ENCODE measurements around the gene ARPC1B. TPM values are rescaled to one million over a fixed set of nuclear protein-coding genes. Genes with fewer than 3 reads are reported as not detected.

Gene ARPC1B
- total RNA-seq, 2 donors from 2014 or later = 60.0 to 131 TPM

DNA sequence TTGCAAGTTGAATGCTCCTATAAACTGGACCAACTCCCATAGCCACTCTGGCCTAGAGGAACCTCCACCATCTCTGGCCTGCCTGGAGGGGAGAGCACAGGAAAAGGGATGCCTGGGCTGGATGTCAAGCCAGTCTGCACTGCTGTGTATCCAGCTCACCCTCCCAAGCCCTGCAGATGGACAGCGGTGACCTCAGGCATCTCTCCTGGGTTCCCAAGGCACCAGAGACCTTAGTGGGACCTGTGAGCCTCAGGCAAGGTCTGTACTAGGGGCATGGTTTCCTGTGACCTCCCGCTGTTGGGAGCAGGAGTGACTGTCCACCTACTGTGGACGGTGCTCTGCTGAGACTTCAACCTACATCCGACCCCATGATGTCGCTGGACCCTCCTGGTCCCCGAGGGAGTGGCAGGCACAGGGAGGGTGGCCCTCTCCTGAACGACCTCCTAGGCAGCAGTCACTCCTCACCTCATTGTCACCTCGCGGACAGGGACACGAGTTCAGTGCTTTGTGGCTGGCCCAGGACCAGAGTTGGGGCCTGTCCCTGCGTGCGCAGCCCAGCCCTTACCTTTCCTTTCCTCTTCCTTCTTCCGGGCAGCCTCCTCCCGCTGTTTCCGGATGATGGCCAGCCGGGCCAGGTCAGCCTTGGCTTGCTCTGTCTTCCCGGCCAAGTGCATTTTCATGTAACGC lies 22.9 kb downstream of the ARPC1B start:
- Histone ChIP-seq H3K4me1 (peaks cover 12% of the 10 kb centered on the region), H3K27me3 (no peaks in the 10 kb centered on the region), H3K36me3 (replicated peaks in 1 of 2; ENCODE audit: insufficient read depth in 1 of 2, low read depth in 2 of 2) (peaks cover 0 to 26% of the 10 kb centered on the region in 2 donors), H3K4me3 (no peak overlapping the region), H3K27ac (no peak overlapping the region), H3K9me3 (no peaks in the 10 kb centered on the region)
- intact Hi-C loops (cut with DNase I) = no loop called here
- 85 to 89% methylated on average over 8 to 18 of the region's 18 CpGs for WGBS, 2 donors
- ATAC-seq (no peak), DNase-seq (no peak)
- TF ChIP-seq, protein P1, sequence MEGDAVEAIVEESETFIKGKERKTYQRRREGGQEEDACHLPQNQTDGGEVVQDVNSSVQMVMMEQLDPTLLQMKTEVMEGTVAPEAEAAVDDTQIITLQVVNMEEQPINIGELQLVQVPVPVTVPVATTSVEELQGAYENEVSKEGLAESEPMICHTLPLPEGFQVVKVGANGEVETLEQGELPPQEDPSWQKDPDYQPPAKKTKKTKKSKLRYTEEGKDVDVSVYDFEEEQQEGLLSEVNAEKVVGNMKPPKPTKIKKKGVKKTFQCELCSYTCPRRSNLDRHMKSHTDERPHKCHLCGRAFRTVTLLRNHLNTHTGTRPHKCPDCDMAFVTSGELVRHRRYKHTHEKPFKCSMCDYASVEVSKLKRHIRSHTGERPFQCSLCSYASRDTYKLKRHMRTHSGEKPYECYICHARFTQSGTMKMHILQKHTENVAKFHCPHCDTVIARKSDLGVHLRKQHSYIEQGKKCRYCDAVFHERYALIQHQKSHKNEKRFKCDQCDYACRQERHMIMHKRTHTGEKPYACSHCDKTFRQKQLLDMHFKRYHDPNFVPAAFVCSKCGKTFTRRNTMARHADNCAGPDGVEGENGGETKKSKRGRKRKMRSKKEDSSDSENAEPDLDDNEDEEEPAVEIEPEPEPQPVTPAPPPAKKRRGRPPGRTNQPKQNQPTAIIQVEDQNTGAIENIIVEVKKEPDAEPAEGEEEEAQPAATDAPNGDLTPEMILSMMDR (IDR thresholded peaks at IDR 0.05) = no peak
- TF ChIP-seq POLR2A (IDR thresholded peaks at IDR 0.05) = no peak

DNA sequence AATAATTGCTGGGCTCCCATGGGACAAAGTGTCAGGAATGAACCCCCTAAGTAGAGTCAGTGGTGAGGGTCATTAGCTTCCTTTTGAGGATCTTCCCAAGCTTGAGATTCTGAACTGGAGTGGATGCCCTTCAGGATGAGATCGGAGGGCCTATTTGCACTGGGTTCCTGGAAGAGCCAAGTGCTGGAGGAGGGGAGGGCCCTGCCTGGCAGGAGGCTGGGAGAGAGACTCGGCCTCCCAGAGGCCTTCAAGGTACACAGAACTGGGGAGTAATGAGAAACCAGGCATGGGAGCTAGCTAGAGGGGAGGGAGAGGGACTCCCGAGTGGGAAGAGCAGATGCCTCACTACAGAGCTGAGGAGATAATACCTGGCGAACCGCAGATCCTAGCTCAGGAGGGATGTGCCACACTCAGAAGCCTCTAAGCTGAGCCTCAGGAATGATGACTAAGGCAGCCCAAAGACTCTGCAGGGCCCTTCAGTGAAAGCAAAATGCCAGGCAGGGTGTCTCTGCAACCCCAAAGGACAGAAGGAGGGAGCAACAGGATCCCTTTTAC lies 24.4 kb downstream of the ARPC1B start:
- Histone ChIP-seq H3K36me3 (replicated peaks in 1 of 2; ENCODE audit: insufficient read depth in 1 of 2, low read depth in 2 of 2) (peaks cover 0 to 29% of the 10 kb centered on the region in 2 donors), H3K27ac (no peak overlapping the region), H3K9me3 (no peaks in the 10 kb centered on the region), H3K27me3 (no peaks in the 10 kb centered on the region), H3K4me1 (peaks cover 3% of the 10 kb centered on the region), H3K4me3 (no peak overlapping the region)
- no peak for TF ChIP-seq POLR2A (IDR thresholded peaks at IDR 0.05)
- TF ChIP-seq, protein P1 (IDR thresholded peaks at IDR 0.05) = no peak
- 74 to 78% methylated on average over 3 to 5 of the region's 5 CpGs for whole genome bisulfite sequencing, 2 donors
- DNase-seq = no peak
- intact Hi-C loops (cut with DNase I) = no loop called here
- no peak for ATAC-seq

DNA sequence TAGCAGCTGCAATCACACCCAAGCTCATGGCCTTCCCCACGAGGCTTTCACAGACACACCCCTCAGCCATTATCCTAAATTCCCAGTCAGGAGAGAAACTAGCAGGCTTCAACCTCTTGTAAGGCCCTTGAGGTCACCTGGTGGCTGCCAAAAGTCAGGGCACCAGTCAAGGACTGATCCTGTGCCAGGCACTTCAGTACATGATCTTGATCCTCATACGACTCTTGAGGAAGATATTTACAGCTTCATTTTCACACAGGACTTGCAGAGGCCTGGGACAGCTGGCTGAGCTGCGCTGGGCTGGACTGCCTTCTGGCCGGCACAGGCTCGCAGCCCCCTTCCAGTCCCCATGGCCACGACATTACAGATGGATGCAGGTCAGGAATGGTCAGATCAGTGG lies 25.1 kb downstream of the ARPC1B start:
- Histone ChIP-seq H3K9me3 (no peaks in the 10 kb centered on the region), H3K4me1 (peaks cover under 1% of the 10 kb centered on the region), H3K27ac (no peak overlapping the region), H3K27me3 (no peaks in the 10 kb centered on the region), H3K4me3 (no peak overlapping the region), H3K36me3 (replicated peaks in 1 of 2; ENCODE audit: insufficient read depth in 1 of 2, low read depth in 2 of 2) (peaks cover 0 to 29% of the 10 kb centered on the region in 2 donors)
- 74 to 81% methylated on average over 5 to 6 of the region's 6 CpGs for WGBS, 2 donors
- ATAC-seq (no peak), DNase-seq (no peak)
- intact Hi-C loops (cut with DNase I) = no loop called here
- TF ChIP-seq, protein P1 (IDR thresholded peaks at IDR 0.05) = no peak
- no peak for TF ChIP-seq POLR2A (IDR thresholded peaks at IDR 0.05)

DNA sequence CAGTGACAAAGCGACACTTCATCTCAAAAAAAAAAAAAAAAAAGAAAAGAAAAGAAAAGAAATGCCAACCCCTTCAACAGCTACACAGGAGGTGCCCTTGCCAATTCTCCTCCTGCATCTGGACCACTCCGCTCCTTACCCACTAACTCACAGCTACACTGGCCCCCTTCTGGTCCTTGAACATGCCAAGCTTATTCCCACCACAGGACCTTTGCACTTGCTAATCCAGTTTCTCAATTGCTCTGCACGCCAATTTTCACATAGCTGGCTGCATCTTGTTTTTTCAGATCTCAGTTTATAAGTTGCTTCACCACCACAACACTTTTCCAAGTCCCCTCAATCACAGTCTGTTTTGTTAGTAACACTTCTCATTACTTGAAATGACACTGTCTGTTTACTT lies 28.3 kb downstream of the ARPC1B start:
- intact Hi-C loops (cut with DNase I) = no loop called here
- no peak overlapping the region for H3K27ac ChIP-seq
- H3K27me3 ChIP-seq = no peaks in the 10 kb centered on the region
- no peak for TF ChIP-seq POLR2A (IDR thresholded peaks at IDR 0.05)
- H3K4me1 ChIP-seq = peaks cover 33% of the 10 kb centered on the region
- H3K36me3 ChIP-seq (replicated peaks in 1 of 2; ENCODE audit: insufficient read depth in 1 of 2, low read depth in 2 of 2) = peaks cover 0 to 18% of the 10 kb centered on the region in 2 donors
- DNase-seq (no peak), ATAC-seq (no peak)
- H3K9me3 ChIP-seq = no peaks in the 10 kb centered on the region
- no peak overlapping the region for H3K4me3 ChIP-seq
- WGBS, 2 donors = 97 to 100% methylated on average over 3 of the region's 3 CpGs

DNA sequence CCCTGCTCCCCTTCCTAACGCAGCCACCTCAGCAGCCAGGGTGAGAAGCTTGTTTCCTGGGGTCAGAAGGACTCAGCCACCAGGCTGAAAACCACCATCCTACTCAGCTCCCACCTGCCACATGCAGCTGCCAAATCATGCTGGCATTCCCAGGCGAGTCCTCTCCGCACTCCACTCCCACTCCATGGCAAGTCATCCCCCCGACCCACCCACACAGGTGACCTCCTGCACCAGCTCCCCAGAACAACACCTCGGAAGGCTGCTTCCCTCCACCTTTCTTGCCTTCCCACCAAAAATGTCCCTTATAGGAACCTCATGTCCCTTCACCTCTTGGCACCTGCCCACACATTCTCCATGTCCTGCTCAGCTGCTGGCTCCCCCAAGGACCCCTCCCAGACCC lies 29.2 kb downstream of the ARPC1B start:
- ATAC-seq (no peak), DNase-seq (no peak)
- WGBS, 2 donors = 45 to 69% methylated on average over 5 of the region's 5 CpGs
- TF ChIP-seq POLR2A (IDR thresholded peaks at IDR 0.05) = no peak
- TF ChIP-seq, protein P1 (IDR thresholded peaks at IDR 0.05) = no peak
- Histone ChIP-seq H3K4me3 (no peak overlapping the region), H3K27me3 (no peaks in the 10 kb centered on the region), H3K4me1 (peaks cover 33% of the 10 kb centered on the region), H3K27ac (no peak overlapping the region), H3K36me3 (replicated peaks in 1 of 2; ENCODE audit: insufficient read depth in 1 of 2, low read depth in 2 of 2) (peaks cover 0 to 18% of the 10 kb centered on the region in 2 donors), H3K9me3 (no peaks in the 10 kb centered on the region)
- intact Hi-C loops (cut with DNase I) = no loop called here

All from body of pancreas (tissue), 4 donors.